Measurements from ENCODE around the gene MPPED2. TPM values are rescaled to one million over a fixed set of nuclear protein-coding genes. Genes with fewer than 3 reads are reported as not detected.
A peak's percentile ranks its signal among the peaks of the same experiment; 100 is the strongest.

The MPPED2 gene
- total and polyA plus RNA-seq, 9 donors: 4.0 to 16.8 (median 7.5) TPM

DNA sequence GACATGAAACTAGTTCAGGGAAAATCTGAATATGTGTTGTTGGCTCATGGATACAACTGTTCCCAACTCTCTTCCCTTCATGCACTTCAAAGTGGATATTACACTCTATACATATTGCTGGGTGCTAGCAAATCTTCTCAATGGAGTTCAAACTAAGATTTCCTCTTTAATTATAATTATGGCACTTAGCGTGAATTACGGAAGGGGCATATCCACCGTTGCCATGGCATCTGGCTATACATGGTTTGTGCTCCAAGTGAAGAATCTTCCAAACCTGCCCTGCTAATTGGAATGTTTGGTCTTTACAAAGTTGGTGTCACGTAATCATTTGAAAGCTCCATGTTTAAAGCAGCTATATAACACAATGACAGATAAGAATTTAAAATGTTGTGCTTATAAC lies 5.6 kb downstream of the MPPED2 start:
- 85% methylated on average over 3 of the region's 4 CpGs for WGBS (ENCODE audit: insufficient coverage)
- H3K9me3 ChIP-seq (replicated peaks; ENCODE audit: control insufficient read depth, low read depth, low read length): no peaks in the 10 kb centered on the region

DNA sequence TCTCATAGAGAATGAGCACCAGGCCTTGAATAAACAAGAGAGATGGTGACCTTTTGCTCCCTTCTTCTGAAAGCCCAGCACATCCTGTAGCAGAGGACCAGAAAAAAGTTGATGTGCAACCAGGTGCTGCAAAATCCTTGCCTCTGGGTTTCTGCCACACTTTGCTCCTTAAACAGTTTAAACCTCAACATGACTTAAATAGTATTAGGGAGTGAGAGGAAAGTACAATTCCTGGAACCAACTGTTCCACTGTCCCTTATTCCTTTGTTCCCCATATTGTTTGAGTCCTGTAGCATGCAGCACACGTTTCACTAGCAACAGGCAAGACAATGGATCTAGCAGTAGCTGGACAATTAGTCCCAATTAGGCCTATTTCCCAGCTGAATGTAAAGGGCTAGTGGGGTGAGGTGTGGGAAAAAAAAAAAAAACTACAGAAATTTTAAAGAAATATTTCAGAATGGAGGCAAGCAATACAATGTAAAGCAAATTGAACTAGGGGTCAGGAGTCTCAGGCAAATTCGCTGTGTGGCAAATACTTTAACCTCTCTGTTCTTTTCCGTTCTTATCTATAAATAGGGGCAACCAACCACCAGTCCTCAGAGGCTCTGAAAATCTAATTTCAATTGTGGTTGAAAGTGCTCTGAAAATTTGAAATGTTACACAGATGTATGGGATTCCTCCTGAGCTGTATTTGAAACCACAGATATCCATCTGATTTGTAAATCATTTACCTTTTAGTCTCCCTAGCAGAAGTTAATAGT lies 6.6 kb downstream of the MPPED2 start:
- Histone ChIP-seq H3K27me3 (ENCODE audit: control insufficient read depth, insufficient read depth, low read length) (peaks cover 11% of the 10 kb centered on the region), H3K4me3 (ENCODE audit: low read length) (no peak overlapping the region), H3K9me3 (replicated peaks; ENCODE audit: control insufficient read depth, low read depth, low read length) (no peaks in the 10 kb centered on the region), H3K36me3 (ENCODE audit: control insufficient read depth, insufficient read depth, low read length) (peaks cover 3% of the 10 kb centered on the region), H3K27ac (ENCODE audit: low read length) (no peak overlapping the region), H3K4me1 (ENCODE audit: control insufficient read depth, insufficient read depth, low read length) (peaks cover 10% of the 10 kb centered on the region)
- no peak for DNase-seq
- WGBS (ENCODE audit: insufficient coverage): 43% methylated on average over 1 of the region's 3 CpGs

More for the DNA sequence above, 5.6 kb downstream of the MPPED2 start:
- no peak for DNase-seq
- Histone ChIP-seq H3K36me3 (ENCODE audit: control insufficient read depth, insufficient read depth, low read length) (peaks cover 3% of the 10 kb centered on the region), H3K4me3 (ENCODE audit: low read length) (no peak overlapping the region), H3K27ac (ENCODE audit: low read length) (no peak overlapping the region), H3K27me3 (ENCODE audit: control insufficient read depth, insufficient read depth, low read length) (peaks cover 17% of the 10 kb centered on the region), H3K4me1 (ENCODE audit: control insufficient read depth, insufficient read depth, low read length) (peaks cover 14% of the 10 kb centered on the region)

DNA sequence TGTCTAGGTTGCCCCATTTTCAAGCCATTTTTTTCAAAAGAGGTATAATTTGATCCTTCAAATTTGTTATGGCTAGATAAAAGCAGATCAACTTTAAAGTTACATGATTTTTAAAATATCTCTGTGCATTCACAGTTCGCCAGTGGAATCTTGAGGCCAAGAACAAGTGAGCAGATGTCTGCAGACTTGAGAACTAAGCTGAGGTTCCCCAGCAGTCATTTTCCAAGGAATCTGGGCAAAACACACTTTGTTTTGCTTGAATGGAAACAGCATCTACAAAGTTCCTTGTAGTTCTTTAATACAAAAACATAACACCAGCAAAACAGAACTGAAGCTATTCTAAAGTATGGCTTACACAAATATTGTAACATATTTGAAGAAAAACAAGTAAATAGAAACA lies 7.7 kb downstream of the MPPED2 start:
- Histone ChIP-seq H3K27ac (ENCODE audit: low read length) (no peak overlapping the region), H3K4me1 (ENCODE audit: control insufficient read depth, insufficient read depth, low read length) (no peaks in the 10 kb centered on the region), H3K9me3 (replicated peaks; ENCODE audit: control insufficient read depth, low read depth, low read length) (no peaks in the 10 kb centered on the region), H3K27me3 (ENCODE audit: control insufficient read depth, insufficient read depth, low read length) (no peaks in the 10 kb centered on the region), H3K4me3 (ENCODE audit: low read length) (no peak overlapping the region), H3K36me3 (ENCODE audit: control insufficient read depth, insufficient read depth, low read length) (peaks cover 3% of the 10 kb centered on the region)
- no CpG with 5 or more reads among the region's 1 CpG for WGBS (ENCODE audit: insufficient coverage)
- no peak for DNase-seq

DNA sequence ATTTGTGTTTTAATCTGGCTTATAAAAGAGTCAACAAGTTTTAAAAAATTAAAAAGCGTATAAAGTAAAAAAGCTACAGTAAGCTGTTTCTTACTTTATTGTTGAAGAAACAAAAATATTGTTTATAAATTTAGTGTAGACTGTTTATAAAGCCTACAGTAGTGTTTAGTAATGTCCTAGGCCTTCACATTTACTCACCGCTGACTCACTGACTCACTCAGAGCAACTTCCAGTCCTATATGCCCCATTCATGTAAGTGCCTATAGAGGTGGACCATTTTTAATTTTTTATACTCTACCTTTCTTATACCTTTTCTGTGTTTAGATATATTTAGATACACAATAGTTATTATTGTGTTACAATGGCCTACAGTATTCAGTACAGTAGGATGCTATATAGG lies 12.2 kb downstream of the MPPED2 start:
- no CpG with 5 or more reads among the region's 2 CpGs for WGBS (ENCODE audit: insufficient coverage)
- DNase-seq: no peak
- H3K9me3 ChIP-seq (replicated peaks; ENCODE audit: control insufficient read depth, low read depth, low read length): no peaks in the 10 kb centered on the region
- H3K4me3 ChIP-seq (ENCODE audit: low read length): no peak overlapping the region
- H3K27ac ChIP-seq (ENCODE audit: low read length): no peak overlapping the region
- H3K4me1 ChIP-seq (ENCODE audit: control insufficient read depth, insufficient read depth, low read length): no peaks in the 10 kb centered on the region
- H3K27me3 ChIP-seq (ENCODE audit: control insufficient read depth, insufficient read depth, low read length): no peaks in the 10 kb centered on the region
- H3K36me3 ChIP-seq (ENCODE audit: control insufficient read depth, insufficient read depth, low read length): peaks cover 3% of the 10 kb centered on the region

DNA sequence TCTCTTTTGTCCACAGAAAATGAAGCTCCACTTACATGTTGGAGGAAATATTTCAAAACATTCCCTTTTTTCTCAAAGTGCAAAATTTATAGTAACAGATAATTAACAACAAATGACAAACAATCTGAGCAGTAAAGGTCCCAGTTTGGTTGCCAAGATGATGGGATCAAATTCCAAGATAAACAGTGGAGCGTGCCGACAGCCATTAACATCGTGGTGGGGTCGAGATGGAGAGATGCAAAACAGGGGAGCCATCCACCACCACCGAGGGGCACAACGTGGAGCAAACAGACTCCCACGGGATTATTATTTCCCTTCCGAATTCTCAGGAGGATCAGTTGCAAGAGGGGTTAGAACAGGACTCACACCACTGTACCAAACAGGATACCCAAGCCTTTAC lies 17.2 kb downstream of the MPPED2 start:
- DNase-seq: no peak
- no peaks in the 10 kb centered on the region for H3K9me3 ChIP-seq (replicated peaks; ENCODE audit: control insufficient read depth, low read depth, low read length)
- no peaks in the 10 kb centered on the region for H3K27me3 ChIP-seq (ENCODE audit: control insufficient read depth, insufficient read depth, low read length)
- H3K36me3 ChIP-seq (ENCODE audit: control insufficient read depth, insufficient read depth, low read length): no peaks in the 10 kb centered on the region
- no CpG with 5 or more reads among the region's 8 CpGs for WGBS (ENCODE audit: insufficient coverage)
- H3K4me1 ChIP-seq (ENCODE audit: control insufficient read depth, insufficient read depth, low read length): peaks cover 5% of the 10 kb centered on the region
- H3K4me3 ChIP-seq (ENCODE audit: low read length): no peak overlapping the region
- H3K27ac ChIP-seq (ENCODE audit: low read length): no peak overlapping the region

GRCh38 chr11:30567644-30568043 lies 18.5 kb downstream of the MPPED2 start:
- Histone ChIP-seq H3K9me3 (replicated peaks; ENCODE audit: control insufficient read depth, low read depth, low read length) (no peaks in the 10 kb centered on the region), H3K36me3 (ENCODE audit: control insufficient read depth, insufficient read depth, low read length) (no peaks in the 10 kb centered on the region), H3K4me1 (ENCODE audit: control insufficient read depth, insufficient read depth, low read length) (peaks cover 5% of the 10 kb centered on the region), H3K27ac (ENCODE audit: low read length) (no peak overlapping the region), H3K4me3 (ENCODE audit: low read length) (no peak overlapping the region), H3K27me3 (ENCODE audit: control insufficient read depth, insufficient read depth, low read length) (no peaks in the 10 kb centered on the region)
- DNase-seq: no peak
- no CpG with 5 or more reads among the region's 1 CpG for WGBS (ENCODE audit: insufficient coverage)

DNA sequence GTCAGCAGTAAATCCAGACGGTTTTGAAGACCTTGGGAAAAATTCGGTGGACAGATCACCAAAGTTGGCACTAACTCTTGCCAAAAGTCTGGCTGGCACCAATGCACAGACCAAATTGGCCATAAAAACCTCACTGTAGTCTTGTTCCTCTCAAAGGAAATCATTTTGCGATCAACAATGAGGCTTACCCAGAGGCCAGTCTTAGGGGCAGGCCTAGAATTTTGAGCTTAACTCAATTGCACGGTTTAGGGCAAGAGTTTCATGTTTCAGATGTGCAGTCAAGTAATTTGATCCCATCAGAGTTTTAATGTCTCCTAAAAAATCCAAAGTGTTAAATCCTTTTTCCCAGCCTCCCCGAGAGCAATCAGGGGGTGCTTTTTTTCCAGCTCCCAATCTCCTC lies 19.0 kb downstream of the MPPED2 start:
- Histone ChIP-seq H3K4me3 (ENCODE audit: low read length) (no peak overlapping the region), H3K4me1 (ENCODE audit: control insufficient read depth, insufficient read depth, low read length) (peaks cover 5% of the 10 kb centered on the region), H3K27me3 (ENCODE audit: control insufficient read depth, insufficient read depth, low read length) (no peaks in the 10 kb centered on the region), H3K27ac (ENCODE audit: low read length) (no peak overlapping the region), H3K36me3 (ENCODE audit: control insufficient read depth, insufficient read depth, low read length) (no peaks in the 10 kb centered on the region), H3K9me3 (replicated peaks; ENCODE audit: control insufficient read depth, low read depth, low read length) (no peaks in the 10 kb centered on the region)
- DNase-seq: peak; percentile 50
- WGBS (ENCODE audit: insufficient coverage): 35% methylated on average over 4 of the region's 5 CpGs

DNA sequence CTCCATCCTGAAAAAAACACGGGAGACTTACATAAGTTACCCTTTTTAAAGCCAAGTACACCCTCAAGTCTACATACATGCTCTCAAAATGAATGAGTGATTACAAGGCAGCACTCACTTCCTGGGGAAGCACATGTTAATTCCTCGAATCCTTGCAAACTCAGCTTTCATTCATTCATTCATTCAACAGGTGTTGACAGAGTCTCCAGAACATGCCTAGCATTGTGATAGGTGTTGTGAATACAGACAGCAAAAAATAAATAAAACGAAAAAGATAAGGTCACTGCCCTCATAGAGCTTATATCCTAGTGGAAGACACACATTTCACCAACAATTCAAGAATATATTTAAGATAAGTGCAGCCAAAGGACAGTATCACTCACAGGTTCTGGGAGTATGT lies 19.7 kb downstream of the MPPED2 start:
- Histone ChIP-seq H3K4me1 (ENCODE audit: control insufficient read depth, insufficient read depth, low read length) (peaks cover 5% of the 10 kb centered on the region), H3K9me3 (replicated peaks; ENCODE audit: control insufficient read depth, low read depth, low read length) (no peaks in the 10 kb centered on the region), H3K36me3 (ENCODE audit: control insufficient read depth, insufficient read depth, low read length) (no peaks in the 10 kb centered on the region), H3K4me3 (ENCODE audit: low read length) (no peak overlapping the region), H3K27me3 (ENCODE audit: control insufficient read depth, insufficient read depth, low read length) (no peaks in the 10 kb centered on the region), H3K27ac (ENCODE audit: low read length) (no peak overlapping the region)
- DNase-seq: no peak
- no CpG with 5 or more reads among the region's 3 CpGs for WGBS (ENCODE audit: insufficient coverage)

DNA sequence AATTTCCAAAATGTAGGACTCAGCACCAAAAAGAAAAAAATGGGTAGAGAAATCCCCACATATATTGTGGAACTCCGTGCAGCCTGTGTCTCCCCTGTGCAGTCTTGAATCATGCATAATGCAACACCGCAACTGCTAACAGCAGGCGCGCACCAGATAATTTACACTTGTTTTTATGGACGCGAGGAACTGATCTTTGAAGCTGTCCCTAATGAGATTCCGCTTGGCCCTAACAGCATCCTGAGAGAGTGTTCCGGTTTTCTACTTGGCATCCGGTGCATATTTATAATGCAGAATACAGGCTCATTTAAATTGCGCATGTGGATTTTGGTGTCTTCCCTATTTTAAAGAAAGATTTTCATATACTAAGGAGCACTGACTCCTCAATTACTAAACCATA lies 21.1 kb downstream of the MPPED2 start:
- Histone ChIP-seq H3K4me3 (ENCODE audit: low read length) (no peak overlapping the region), H3K27ac (ENCODE audit: low read length) (no peak overlapping the region), H3K27me3 (ENCODE audit: control insufficient read depth, insufficient read depth, low read length) (no peaks in the 10 kb centered on the region), H3K36me3 (ENCODE audit: control insufficient read depth, insufficient read depth, low read length) (no peaks in the 10 kb centered on the region), H3K9me3 (replicated peaks; ENCODE audit: control insufficient read depth, low read depth, low read length) (no peaks in the 10 kb centered on the region), H3K4me1 (ENCODE audit: control insufficient read depth, insufficient read depth, low read length) (peaks cover 5% of the 10 kb centered on the region)
- DNase-seq: peak; percentile 28
- WGBS (ENCODE audit: insufficient coverage): 40% methylated on average over 7 of the region's 10 CpGs

DNA sequence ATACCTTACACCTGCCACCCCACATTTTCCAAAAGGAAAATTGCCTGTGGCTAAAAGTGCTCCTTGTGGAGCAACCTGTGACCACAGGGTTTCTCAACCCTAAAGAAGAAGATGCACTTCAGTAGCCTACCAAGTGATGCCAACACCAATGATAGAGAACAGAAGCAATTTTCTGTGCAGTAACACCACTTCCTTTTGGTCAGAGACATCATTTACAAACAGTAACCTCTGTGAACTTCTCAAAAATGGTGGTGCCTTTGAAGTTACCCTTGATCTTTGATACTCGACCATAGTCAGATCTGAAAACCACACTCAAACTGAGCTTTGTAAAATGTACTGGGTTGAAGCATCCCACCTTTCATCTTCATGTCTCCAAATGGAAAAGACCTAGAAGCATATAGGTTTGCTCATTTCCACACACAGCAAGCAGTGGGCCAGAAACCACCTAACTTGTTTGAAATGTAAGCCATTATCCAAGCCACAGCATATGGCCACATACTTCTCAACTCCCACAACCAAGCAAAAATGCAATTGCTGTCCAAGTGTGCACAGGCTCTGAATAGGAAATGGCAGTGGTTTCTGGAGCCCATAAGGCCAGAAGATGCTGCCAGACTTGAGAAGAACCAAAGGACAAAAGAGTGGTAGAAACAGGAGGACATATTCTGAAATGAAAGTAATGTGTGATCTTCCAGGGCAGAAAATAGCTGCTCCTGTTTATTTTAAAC lies 24.3 kb downstream of the MPPED2 start:
- no CpG with 5 or more reads among the region's 1 CpG for WGBS (ENCODE audit: insufficient coverage)
- H3K36me3 ChIP-seq (ENCODE audit: control insufficient read depth, insufficient read depth, low read length): no peaks in the 10 kb centered on the region
- H3K9me3 ChIP-seq (replicated peaks; ENCODE audit: control insufficient read depth, low read depth, low read length): no peaks in the 10 kb centered on the region
- H3K4me1 ChIP-seq (ENCODE audit: control insufficient read depth, insufficient read depth, low read length): peaks cover 2% of the 10 kb centered on the region
- no peak for DNase-seq
- H3K4me3 ChIP-seq (ENCODE audit: low read length): no peak overlapping the region
- no peak overlapping the region for H3K27ac ChIP-seq (ENCODE audit: low read length)
- no peaks in the 10 kb centered on the region for H3K27me3 ChIP-seq (ENCODE audit: control insufficient read depth, insufficient read depth, low read length)

All from muscle of leg (tissue), 11 donors.